Activated CD8-positive, alpha-beta T cell treated with anti-CD3 and anti-CD28 coated beads for 36 hours (primary cell): ENCODE data around the gene OSBPL5. TPM values are rescaled to one million over a fixed set of nuclear protein-coding genes. Genes with fewer than 3 reads are reported as not detected.

ENCODE experiments used
- ATAC-seq: fragments of 200-7000 bp; cut with Tn5 transposase; one replicate; pipeline ENCODE4 v1.10.0; 2021; ENCODE audit warnings: mild to moderate bottlenecking, moderate library complexity
- CTCF ChIA-PET: fragments of 350-600 bp; sonication (Branson Sonifier 250); formaldehyde crosslinking; loops from one replicate; lab custom pipeline; 2021; ENCODE audit warnings: antibody characterized with exemption; lab: Charles Lee
- POLR2A ChIA-PET: fragments of 350-600 bp; sonication (Branson Sonifier 250); formaldehyde crosslinking; loops from one replicate; lab custom pipeline; 2021; ENCODE audit warnings: antibody characterized with exemption; lab: Charles Lee
- DNase-seq: peaks from one replicate; pipeline ENCODE4 v3.0.0-alpha.2; 2020
- H3K27ac Mint-ChIP-seq: one replicate; pipeline ENCODE4 v1.8.0; 2021; ENCODE audit warnings: mild to moderate bottlenecking, mixed read lengths
- H3K27me3 Mint-ChIP-seq: one replicate; pipeline ENCODE4 v1.8.0; 2021; ENCODE audit warnings: mixed read lengths
- H3K36me3 Mint-ChIP-seq: one replicate; pipeline ENCODE4 v1.8.0; 2021; ENCODE audit warnings: low read depth, mixed read lengths
- H3K4me1 Mint-ChIP-seq: one replicate; pipeline ENCODE4 v1.8.0; 2021; ENCODE audit warnings: low read depth, mixed read lengths
- H3K4me3 Mint-ChIP-seq: one replicate; pipeline ENCODE4 v1.8.0; 2021; ENCODE audit warnings: mild to moderate bottlenecking, moderate library complexity, mixed read lengths
- H3K9me3 Mint-ChIP-seq: one replicate; pipeline ENCODE4 v1.8.0; 2021; ENCODE audit warnings: mixed read lengths
- intact Hi-C: fragments of 100-400 bp; cut with micrococcal nuclease; formaldehyde crosslinking; loops from one replicate; pipeline ENCODE4 v1.10.0; 2022
- total RNA-seq, 2 experiments: library from RNA; stranded (reverse); gene quantifications; one replicate each; pipeline ENCODE4 v1.2.3, GENCODE V29; 2021
- TF ChIP-seq, protein P1 (sequence below): fragments of 200-600 bp; IDR thresholded peaks from one replicate; pipeline ENCODE4 v1.8.0; 2022; ENCODE audit warnings: antibody characterized with exemption, mild to moderate bottlenecking

OSBPL5 gene
- total RNA-seq, 2 experiments from 2014 or later: 4.8 to 5.9 TPM

GRCh38 chr11:3175194-3175593 lies 10.1 kb upstream of the OSBPL5 start:
- Mint-ChIP-seq H3K9me3 (peaks cover 15% of the 10 kb centered on the region), H3K36me3 (peaks cover 2% of the 10 kb centered on the region), H3K27ac (no peak overlapping the region), H3K4me1 (peaks cover 10% of the 10 kb centered on the region), H3K4me3 (no peak overlapping the region), H3K27me3 (peaks cover 3% of the 10 kb centered on the region)
- DNase-seq (no peak), ATAC-seq (no peak)
- ChIA-PET POLR2A (no interaction called here), CTCF (no interaction called here)
- intact Hi-C loops: no loop called here
- TF ChIP-seq, protein P1, sequence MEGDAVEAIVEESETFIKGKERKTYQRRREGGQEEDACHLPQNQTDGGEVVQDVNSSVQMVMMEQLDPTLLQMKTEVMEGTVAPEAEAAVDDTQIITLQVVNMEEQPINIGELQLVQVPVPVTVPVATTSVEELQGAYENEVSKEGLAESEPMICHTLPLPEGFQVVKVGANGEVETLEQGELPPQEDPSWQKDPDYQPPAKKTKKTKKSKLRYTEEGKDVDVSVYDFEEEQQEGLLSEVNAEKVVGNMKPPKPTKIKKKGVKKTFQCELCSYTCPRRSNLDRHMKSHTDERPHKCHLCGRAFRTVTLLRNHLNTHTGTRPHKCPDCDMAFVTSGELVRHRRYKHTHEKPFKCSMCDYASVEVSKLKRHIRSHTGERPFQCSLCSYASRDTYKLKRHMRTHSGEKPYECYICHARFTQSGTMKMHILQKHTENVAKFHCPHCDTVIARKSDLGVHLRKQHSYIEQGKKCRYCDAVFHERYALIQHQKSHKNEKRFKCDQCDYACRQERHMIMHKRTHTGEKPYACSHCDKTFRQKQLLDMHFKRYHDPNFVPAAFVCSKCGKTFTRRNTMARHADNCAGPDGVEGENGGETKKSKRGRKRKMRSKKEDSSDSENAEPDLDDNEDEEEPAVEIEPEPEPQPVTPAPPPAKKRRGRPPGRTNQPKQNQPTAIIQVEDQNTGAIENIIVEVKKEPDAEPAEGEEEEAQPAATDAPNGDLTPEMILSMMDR: no peak

- H3K9me3 Mint-ChIP-seq: peaks cover 15% of the 10 kb centered on the region
- peaks cover 3% of the 10 kb centered on the region for H3K27me3 Mint-ChIP-seq
- H3K4me3 Mint-ChIP-seq: no peak overlapping the region
- peaks cover 2% of the 10 kb centered on the region for H3K36me3 Mint-ChIP-seq
- no peak for DNase-seq
- H3K27ac Mint-ChIP-seq: no peak overlapping the region
- intact Hi-C loops: no loop called here
- TF ChIP-seq, protein P1: no peak
- ChIA-PET CTCF (no interaction called here), POLR2A (no interaction called here)
- peaks cover 16% of the 10 kb centered on the region for H3K4me1 Mint-ChIP-seq
- ATAC-seq: no peak
These were observed 9.3 kb upstream of the OSBPL5 start for GRCh38 chr11:3174387-3174786.

- ChIA-PET CTCF (no interaction called here), POLR2A (no interaction called here)
- Mint-ChIP-seq H3K9me3 (peaks cover 15% of the 10 kb centered on the region), H3K4me1 (peaks cover 22% of the 10 kb centered on the region), H3K27ac (no peak overlapping the region), H3K36me3 (peaks cover 2% of the 10 kb centered on the region), H3K4me3 (no peak overlapping the region), H3K27me3 (peaks cover 7% of the 10 kb centered on the region)
- no peak for DNase-seq
- intact Hi-C loops: no loop called here
- TF ChIP-seq, protein P1: no peak
- no peak for ATAC-seq
These were observed 8.7 kb upstream of the OSBPL5 start for GRCh38 chr11:3173795-3174194.

GRCh38 chr11:3171931-3172560 lies 6.9 kb upstream of the OSBPL5 start:
- ChIA-PET CTCF (no interaction called here), POLR2A (no interaction called here)
- no peak for DNase-seq
- no peak overlapping the region for H3K27ac Mint-ChIP-seq
- peaks cover 2% of the 10 kb centered on the region for H3K36me3 Mint-ChIP-seq
- peaks cover 7% of the 10 kb centered on the region for H3K27me3 Mint-ChIP-seq
- no peak for ATAC-seq
- no peak overlapping the region for H3K4me3 Mint-ChIP-seq
- H3K4me1 Mint-ChIP-seq: peaks cover 22% of the 10 kb centered on the region
- TF ChIP-seq, protein P1: no peak
- intact Hi-C loops: no loop called here
- H3K9me3 Mint-ChIP-seq: peaks cover 10% of the 10 kb centered on the region

- no peak overlapping the region for H3K27ac Mint-ChIP-seq
- TF ChIP-seq, protein P1: no peak
- intact Hi-C loops: no loop called here
- ChIA-PET POLR2A (interaction anchor here (0.6 to 1.0 kb wide), 2 partner anchors 10 to 224 kb away, joined by 3 read pairs; no protein-coding TSS in a partner anchor), CTCF (interaction anchor here (1.7 kb wide), 1 partner anchor 18 kb away, joined by 4 read pairs; no protein-coding TSS in a partner anchor)
- peaks cover 6% of the 10 kb centered on the region for H3K9me3 Mint-ChIP-seq
- H3K27me3 Mint-ChIP-seq: peaks cover 9% of the 10 kb centered on the region
- H3K4me1 Mint-ChIP-seq: peaks cover 22% of the 10 kb centered on the region
- ATAC-seq (no peak), DNase-seq (no peak)
- peaks cover 2% of the 10 kb centered on the region for H3K36me3 Mint-ChIP-seq
- H3K4me3 Mint-ChIP-seq: no peak overlapping the region
These were observed 5.9 kb upstream of the OSBPL5 start for GRCh38 chr11:3170756-3171650.
